SKM-1 (cell line): ENCODE measurements around the gene COA3.

Source experiments
- DNase-seq: peaks from one replicate; lab custom pipeline; 2025; ENCODE audit not compliant: unreplicated experiment; lab: John Stamatoyannopoulos, UW

The COA3 gene

DNA sequence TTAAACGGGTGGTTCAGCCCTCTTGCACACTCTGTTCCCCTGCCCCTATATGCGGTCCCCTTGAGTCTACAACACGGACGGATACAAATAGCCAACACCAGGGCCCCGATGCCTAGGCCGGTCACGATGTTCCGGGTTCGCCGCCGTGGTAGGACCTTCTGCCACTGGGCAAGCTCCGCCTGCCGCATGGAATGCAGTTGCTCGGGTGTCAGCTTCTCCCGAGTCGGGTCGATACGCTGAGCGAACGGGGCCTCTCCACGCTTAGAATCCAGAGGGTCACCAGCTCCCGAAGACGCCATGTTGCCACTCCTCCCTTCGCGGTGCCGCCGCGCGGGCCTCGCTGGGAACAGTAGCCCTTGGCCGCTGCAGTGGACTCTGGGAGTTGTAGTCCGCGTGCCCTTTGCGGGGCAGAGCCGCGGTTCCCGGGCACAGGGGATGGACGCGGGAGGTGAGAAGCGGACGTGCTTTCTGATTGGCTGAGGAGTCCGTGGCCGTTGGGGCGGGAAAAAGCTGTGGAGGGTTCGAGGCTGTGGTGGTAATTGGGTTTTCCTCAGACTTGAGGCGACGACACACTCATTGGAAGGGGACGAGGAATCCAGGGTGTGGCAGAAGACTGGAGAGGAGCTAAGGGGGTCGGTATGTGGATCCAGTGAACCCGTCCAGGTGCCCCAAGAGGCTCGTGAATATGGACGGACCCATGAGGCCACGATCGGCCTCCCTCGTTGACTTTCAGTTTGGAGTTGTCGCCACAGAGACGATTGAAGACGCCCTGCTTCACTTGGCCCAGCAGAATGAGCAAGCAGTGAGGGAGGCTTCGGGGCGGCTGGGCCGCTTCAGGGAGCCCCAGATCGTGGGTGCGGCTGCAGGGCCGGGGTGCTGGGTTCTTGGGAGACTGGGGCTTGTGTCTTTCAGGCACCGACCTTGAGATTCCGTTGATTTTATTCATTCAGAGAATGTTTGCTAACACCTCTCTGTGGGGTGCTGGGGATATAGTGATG, at the start of gene COA3, which contains the start of gene CNTD1:
TSS of gene COA3 (minus strand) at position 322 of the 998 bp plus-strand sequence. CDS start at position 299, 23 bp downstream.
TSS of gene CNTD1 (plus strand) at position 479 of the 998 bp plus-strand sequence. CDS start at position 686, 207 bp downstream.
- peak; percentile 53 for DNase-seq

- DNase-seq, result no peak
Observed at GRCh38 chr17:42848093-42848492, 49.6 kb upstream of the COA3 start.

- DNase-seq, result no peak
Observed at GRCh38 chr17:42846594-42847280, 48.2 kb upstream of the COA3 start.

DNA sequence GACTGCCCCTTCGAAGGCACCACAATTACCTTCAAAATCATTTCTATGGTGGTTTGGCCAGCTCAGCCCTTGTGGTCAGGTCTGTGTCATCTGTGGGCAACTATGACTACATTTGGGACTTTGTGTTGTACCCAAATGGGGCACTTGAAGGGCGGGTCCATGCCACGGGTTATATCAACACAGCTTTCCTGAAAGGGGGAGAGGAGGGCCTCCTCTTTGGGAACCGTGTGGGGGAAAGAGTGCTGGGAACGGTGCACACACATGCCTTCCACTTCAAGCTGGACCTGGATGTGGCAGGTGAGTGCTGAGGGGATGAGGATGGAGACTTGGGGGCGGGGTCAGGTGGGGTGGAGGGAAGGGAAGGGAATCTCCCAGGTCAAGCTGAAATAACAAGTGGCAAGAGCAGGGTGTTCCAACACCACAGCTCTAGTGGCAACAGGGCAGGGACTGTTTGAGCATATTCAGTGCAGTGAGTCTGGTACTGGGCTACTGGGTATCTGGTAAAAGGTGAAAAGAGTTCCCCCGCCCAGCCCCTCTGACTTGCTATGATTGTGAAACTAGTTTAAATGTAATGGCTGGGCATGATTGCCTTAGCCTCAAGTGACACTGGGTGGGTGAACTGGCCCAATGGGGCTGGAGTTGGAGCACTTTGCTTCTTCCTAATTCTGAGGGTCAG, 47.6 kb upstream of the COA3 start:
- no peak for DNase-seq

DNA sequence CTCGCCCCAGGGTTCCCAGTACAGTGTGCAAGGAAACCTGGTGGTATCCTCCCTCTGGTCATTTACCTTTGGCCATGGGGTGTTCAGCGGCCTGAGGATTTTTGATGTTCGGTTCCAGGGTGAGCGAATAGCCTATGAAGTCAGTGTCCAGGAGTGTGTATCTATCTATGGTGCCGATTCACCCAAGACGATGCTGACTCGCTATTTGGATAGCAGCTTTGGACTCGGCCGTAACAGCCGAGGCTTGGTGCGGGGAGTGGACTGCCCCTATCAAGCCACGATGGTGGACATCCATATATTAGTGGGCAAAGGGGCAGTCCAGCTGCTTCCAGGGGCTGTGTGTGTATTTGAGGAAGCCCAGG, 47.0 kb upstream of the COA3 start:
- no peak for DNase-seq

DNA sequence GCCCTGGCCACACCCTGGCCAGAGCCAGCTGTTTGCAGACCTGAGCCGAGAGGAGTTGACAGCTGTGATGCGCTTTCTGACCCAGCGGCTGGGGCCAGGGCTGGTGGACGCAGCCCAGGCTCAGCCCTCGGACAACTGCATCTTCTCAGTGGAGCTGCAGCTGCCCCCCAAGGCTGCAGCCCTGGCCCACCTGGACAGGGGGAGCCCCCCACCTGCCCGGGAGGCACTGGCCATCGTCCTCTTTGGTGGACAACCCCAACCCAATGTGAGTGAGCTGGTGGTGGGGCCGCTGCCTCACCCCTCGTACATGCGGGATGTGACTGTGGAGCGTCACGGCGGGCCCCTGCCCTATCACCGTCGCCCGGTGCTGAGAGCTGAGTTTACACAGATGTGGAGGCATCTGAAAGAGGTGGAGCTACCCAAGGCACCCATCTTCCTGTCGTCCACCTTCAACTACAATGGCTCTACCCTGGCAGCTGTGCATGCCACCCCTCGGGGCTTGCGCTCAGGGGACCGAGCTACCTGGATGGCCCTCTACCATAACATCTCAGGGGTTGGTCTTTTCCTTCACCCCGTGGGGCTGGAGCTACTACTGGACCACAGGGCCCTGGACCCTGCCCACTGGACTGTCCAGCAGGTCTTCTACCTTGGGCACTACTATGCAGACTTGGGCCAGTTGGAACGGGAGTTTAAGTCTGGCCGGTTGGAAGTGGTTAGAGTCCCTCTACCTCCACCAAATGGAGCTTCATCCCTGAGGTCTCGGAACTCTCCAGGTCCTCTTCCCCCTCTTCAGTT, 46.5 kb upstream of the COA3 start:
- no peak for DNase-seq

- DNase-seq, result no peak
Observed at GRCh38 chr17:42844271-42844670, 45.8 kb upstream of the COA3 start, which contains the start of gene AOC2. AOC2 (plus strand) TSS chr17:42844580; CDS start chr17:42844627, 47 bp downstream.

GRCh38 chr17:42843358-42843934, 44.9 kb upstream of the COA3 start:
- DNase-seq, result no peak

- DNase-seq, result no peak
Observed at GRCh38 chr17:42841975-42842685, 43.6 kb upstream of the COA3 start.

GRCh38 chr17:42835732-42836131, 37.2 kb upstream of the COA3 start:
- DNase-seq, result no peak

- no peak for DNase-seq
Observed at GRCh38 chr17:42833767-42834422, 35.4 kb upstream of the COA3 start.

- DNase-seq, result peak; percentile 72
Observed at GRCh38 chr17:42832934-42833766, 34.6 kb upstream of the COA3 start, which contains the start of gene PSME3. PSME3 (plus strand) TSS chr17:42833397; CDS start chr17:42833632, 235 bp downstream.

GRCh38 chr17:42832213-42832933, 33.9 kb upstream of the COA3 start:
- no peak for DNase-seq

DNA sequence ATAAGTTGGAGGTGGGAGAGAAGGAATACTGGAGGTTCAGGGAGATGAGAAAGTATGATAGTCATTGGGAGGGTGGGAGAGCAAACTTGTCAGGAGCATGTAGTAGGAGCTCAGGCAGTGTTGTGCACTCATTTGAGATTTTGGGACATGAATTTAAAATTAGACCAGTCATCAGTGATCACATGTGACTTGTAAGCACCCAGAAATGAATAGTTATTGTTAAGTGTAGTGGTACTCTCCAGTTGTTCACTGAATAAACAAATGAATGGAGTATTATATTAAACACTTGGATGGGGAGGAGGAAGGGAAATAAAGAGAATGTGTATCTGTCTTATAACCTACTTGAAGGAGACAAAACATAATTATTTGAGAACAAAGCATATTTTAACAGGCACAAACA, 32.5 kb upstream of the COA3 start:
- no peak for DNase-seq

DNA sequence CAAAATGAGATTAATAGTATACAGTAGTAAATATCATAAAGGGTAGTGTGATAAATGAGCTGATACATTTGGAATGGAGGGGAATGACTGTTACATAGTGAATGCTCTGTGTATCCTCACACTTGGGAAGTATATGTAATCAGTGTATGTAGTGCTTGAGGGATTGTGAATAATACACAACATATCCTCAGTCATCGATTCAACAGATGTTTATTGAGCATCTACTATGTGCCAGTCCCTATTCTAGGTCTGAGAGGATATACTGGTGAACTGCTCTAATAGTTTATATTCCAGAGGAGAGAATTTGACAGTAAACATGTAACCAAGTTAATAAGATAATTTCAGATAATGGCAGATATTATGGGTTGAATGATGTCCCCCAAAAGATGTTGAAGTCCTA, 29.0 kb upstream of the COA3 start:
- no peak for DNase-seq

DNA sequence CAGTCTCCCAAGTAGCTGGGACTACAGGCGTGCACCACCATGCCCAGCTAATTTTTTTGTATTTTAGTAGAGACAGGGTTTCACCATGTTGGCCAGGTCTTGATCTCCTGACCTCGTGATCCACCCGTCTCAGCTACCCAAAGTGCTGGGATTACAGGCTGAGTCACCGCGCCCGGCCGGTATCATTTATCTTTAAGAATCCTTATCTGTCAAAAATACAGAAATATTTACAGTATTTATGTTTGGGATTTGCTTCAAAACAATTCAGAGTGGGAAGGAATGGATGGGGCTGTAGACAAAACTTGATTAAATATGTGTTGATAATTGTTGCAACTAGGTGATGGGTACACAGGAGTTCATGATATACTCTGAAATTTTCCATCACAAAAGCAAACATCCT, 22.7 kb upstream of the COA3 start:
- no peak for DNase-seq

- peak; percentile 47 for DNase-seq
Observed at GRCh38 chr17:42819939-42820535, 21.5 kb upstream of the COA3 start.
